ENCODE results near the gene RNF26.

The RNF26 gene

GRCh38 chr11:119320240-119320775, 14.0 kb upstream of the RNF26 start:
- no peak for TF ChIP-seq CEBPB (IDR thresholded peaks at IDR 0.05)
- TF ChIP-seq CREB1 (IDR thresholded peaks at IDR 0.05; ENCODE audit: low read depth) = no peak
- no peak for TF ChIP-seq ZBTB7A (IDR thresholded peaks at IDR 0.05; ENCODE audit: low read depth)
- TF ChIP-seq TAF1 (IDR thresholded peaks at IDR 0.05; ENCODE audit: low read depth) = no peak
- TF ChIP-seq EP300 (IDR thresholded peaks at IDR 0.05; ENCODE audit: borderline replicate concordance) = no peak
- TF ChIP-seq, protein P1, sequence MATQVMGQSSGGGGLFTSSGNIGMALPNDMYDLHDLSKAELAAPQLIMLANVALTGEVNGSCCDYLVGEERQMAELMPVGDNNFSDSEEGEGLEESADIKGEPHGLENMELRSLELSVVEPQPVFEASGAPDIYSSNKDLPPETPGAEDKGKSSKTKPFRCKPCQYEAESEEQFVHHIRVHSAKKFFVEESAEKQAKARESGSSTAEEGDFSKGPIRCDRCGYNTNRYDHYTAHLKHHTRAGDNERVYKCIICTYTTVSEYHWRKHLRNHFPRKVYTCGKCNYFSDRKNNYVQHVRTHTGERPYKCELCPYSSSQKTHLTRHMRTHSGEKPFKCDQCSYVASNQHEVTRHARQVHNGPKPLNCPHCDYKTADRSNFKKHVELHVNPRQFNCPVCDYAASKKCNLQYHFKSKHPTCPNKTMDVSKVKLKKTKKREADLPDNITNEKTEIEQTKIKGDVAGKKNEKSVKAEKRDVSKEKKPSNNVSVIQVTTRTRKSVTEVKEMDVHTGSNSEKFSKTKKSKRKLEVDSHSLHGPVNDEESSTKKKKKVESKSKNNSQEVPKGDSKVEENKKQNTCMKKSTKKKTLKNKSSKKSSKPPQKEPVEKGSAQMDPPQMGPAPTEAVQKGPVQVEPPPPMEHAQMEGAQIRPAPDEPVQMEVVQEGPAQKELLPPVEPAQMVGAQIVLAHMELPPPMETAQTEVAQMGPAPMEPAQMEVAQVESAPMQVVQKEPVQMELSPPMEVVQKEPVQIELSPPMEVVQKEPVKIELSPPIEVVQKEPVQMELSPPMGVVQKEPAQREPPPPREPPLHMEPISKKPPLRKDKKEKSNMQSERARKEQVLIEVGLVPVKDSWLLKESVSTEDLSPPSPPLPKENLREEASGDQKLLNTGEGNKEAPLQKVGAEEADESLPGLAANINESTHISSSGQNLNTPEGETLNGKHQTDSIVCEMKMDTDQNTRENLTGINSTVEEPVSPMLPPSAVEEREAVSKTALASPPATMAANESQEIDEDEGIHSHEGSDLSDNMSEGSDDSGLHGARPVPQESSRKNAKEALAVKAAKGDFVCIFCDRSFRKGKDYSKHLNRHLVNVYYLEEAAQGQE (IDR thresholded peaks at IDR 0.05; ENCODE audit: low read depth) = no peak
- no peak for TF ChIP-seq TCF12 (IDR thresholded peaks at IDR 0.05; ENCODE audit: low read depth)
- TF ChIP-seq RAD21 (IDR thresholded peaks at IDR 0.05; ENCODE audit: low read depth) = no peak
- no peak for TF ChIP-seq TEAD4 (IDR thresholded peaks at IDR 0.05)
- no peak for TF ChIP-seq EGR1 (IDR thresholded peaks at IDR 0.05)
- no peak for TF ChIP-seq NFIC (IDR thresholded peaks at IDR 0.05)
- TF ChIP-seq YY1 (IDR thresholded peaks at IDR 0.05; ENCODE audit: low read depth) = no peak
- no peak for TF ChIP-seq FOXM1 (IDR thresholded peaks at IDR 0.05; ENCODE audit: borderline replicate concordance, low read depth)
- TF ChIP-seq, protein P2, sequence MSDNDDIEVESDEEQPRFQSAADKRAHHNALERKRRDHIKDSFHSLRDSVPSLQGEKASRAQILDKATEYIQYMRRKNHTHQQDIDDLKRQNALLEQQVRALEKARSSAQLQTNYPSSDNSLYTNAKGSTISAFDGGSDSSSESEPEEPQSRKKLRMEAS (IDR thresholded peaks at IDR 0.05) = no peak
- TF ChIP-seq, protein P3, sequence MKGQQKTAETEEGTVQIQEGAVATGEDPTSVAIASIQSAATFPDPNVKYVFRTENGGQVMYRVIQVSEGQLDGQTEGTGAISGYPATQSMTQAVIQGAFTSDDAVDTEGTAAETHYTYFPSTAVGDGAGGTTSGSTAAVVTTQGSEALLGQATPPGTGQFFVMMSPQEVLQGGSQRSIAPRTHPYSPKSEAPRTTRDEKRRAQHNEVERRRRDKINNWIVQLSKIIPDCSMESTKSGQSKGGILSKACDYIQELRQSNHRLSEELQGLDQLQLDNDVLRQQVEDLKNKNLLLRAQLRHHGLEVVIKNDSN (IDR thresholded peaks at IDR 0.05) = no peak

- TF ChIP-seq, protein P3 (IDR thresholded peaks at IDR 0.05) = no peak
- TF ChIP-seq TAF1 (IDR thresholded peaks at IDR 0.05; ENCODE audit: low read depth) = peak; percentile 67; the same call in 1 of the 2 replicates
- TF ChIP-seq ZBTB7A (IDR thresholded peaks at IDR 0.05; ENCODE audit: low read depth) = peak; percentile 12; the same call in 1 of the 2 replicates
Measured at GRCh38 chr11:119320776-119321524, 13.4 kb upstream of the RNF26 start.

DNA sequence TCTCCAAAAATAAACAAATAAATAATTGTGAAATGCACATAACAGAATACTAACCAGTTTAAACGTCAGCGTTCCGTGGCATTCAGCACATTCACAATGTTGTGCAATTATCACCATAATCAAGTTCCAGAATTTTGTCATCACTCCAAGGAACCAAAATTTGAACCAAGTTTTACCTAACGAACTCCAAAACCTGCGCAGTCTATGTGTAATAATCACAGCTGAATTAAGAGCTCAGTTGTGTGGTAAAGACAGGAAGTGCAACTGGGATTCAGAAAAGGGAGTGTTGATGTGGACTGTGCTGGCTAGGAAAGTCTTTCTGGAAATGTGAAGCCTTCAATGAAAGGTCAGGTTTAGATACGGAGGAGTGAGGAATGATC, 12.0 kb upstream of the RNF26 start:
- TF ChIP-seq NFIC (IDR thresholded peaks at IDR 0.05) (no peak), CREB1 (IDR thresholded peaks at IDR 0.05; ENCODE audit: low read depth) (no peak), EP300 (IDR thresholded peaks at IDR 0.05; ENCODE audit: borderline replicate concordance) (no peak), EGR1 (IDR thresholded peaks at IDR 0.05) (no peak), FOXM1 (IDR thresholded peaks at IDR 0.05; ENCODE audit: borderline replicate concordance, low read depth) (no peak), TCF12 (IDR thresholded peaks at IDR 0.05; ENCODE audit: low read depth) (no peak), TEAD4 (IDR thresholded peaks at IDR 0.05) (no peak)
- TF ChIP-seq, protein P3 (IDR thresholded peaks at IDR 0.05) = no peak

GRCh38 chr11:119322921-119323531, 11.3 kb upstream of the RNF26 start:
- TF ChIP-seq, protein P3 (IDR thresholded peaks at IDR 0.05) = no peak
- TF ChIP-seq EGR1 (IDR thresholded peaks at IDR 0.05) (no peak), CREB1 (IDR thresholded peaks at IDR 0.05; ENCODE audit: low read depth) (no peak), CEBPB (IDR thresholded peaks at IDR 0.05) (no peak), TAF1 (IDR thresholded peaks at IDR 0.05; ENCODE audit: low read depth) (no peak), TCF12 (IDR thresholded peaks at IDR 0.05; ENCODE audit: low read depth) (no peak; the same call in 1 of the 2 replicates), EP300 (IDR thresholded peaks at IDR 0.05; ENCODE audit: borderline replicate concordance) (no peak), YY1 (IDR thresholded peaks at IDR 0.05; ENCODE audit: low read depth) (no peak), RAD21 (IDR thresholded peaks at IDR 0.05; ENCODE audit: low read depth) (no peak), ZBTB7A (IDR thresholded peaks at IDR 0.05; ENCODE audit: low read depth) (no peak), NFIC (IDR thresholded peaks at IDR 0.05) (no peak)
- TF ChIP-seq, protein P1 (IDR thresholded peaks at IDR 0.05; ENCODE audit: low read depth) = no peak

Measured in Ishikawa (cell line).